Neural cell (in vitro differentiated cells): ENCODE data around the gene KCNJ10.

Source experiments
- EZH2 ChIP-seq: fragments of 200-600, 300-800 bp; shearing (Covaris generic), sonication (generic); IDR thresholded peaks from 2 replicates; pipeline ENCODE4 v1.6.1; 2014; ENCODE audit warnings: antibody characterized with exemption, low read length, borderline replicate concordance, mild to moderate bottlenecking; ENCODE audit not compliant: insufficient read depth, poor library complexity, severe bottlenecking
- TAF1 ChIP-seq: IDR thresholded peaks from 2 replicates; pipeline ENCODE4 v1.6.1; 2012; ENCODE audit warnings: low read depth
- TF ChIP-seq, protein P1 (sequence below): fragments of 450-650 bp; IDR thresholded peaks from 2 replicates; pipeline ENCODE4 v1.5.1; 2014; ENCODE audit warnings: antibody characterized with exemption, mild to moderate bottlenecking, moderate library complexity; ENCODE audit not compliant: poor library complexity, severe bottlenecking
- TF ChIP-seq, protein P2 (sequence below): IDR thresholded peaks from 2 replicates; pipeline ENCODE4 v1.6.1; 2012; ENCODE audit warnings: borderline replicate concordance

DNA sequence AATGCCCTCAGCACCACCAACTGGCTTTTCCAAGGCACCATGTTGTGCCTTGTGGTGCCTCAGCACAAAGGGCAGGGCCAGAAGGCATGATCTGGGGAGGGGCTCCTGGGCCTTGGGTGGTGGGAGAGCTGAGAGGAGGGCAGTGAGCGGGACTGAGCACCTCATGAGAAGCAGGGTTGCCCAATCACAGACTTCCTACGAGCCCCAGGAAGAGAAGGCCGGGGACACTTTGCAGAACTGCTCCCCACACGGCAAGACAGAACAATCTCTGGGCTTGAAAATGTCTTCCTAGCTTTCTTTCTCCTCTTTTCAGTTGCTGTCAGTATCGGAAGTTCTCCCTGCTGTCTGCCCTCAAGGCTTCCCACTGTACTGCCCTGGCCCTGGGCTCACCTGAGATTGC is 6.8 kb downstream of the KCNJ10 start:
- TF ChIP-seq, protein P1, sequence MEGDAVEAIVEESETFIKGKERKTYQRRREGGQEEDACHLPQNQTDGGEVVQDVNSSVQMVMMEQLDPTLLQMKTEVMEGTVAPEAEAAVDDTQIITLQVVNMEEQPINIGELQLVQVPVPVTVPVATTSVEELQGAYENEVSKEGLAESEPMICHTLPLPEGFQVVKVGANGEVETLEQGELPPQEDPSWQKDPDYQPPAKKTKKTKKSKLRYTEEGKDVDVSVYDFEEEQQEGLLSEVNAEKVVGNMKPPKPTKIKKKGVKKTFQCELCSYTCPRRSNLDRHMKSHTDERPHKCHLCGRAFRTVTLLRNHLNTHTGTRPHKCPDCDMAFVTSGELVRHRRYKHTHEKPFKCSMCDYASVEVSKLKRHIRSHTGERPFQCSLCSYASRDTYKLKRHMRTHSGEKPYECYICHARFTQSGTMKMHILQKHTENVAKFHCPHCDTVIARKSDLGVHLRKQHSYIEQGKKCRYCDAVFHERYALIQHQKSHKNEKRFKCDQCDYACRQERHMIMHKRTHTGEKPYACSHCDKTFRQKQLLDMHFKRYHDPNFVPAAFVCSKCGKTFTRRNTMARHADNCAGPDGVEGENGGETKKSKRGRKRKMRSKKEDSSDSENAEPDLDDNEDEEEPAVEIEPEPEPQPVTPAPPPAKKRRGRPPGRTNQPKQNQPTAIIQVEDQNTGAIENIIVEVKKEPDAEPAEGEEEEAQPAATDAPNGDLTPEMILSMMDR: no peak
- TF ChIP-seq TAF1 (no peak), EZH2 (no peak)
- TF ChIP-seq, protein P2, sequence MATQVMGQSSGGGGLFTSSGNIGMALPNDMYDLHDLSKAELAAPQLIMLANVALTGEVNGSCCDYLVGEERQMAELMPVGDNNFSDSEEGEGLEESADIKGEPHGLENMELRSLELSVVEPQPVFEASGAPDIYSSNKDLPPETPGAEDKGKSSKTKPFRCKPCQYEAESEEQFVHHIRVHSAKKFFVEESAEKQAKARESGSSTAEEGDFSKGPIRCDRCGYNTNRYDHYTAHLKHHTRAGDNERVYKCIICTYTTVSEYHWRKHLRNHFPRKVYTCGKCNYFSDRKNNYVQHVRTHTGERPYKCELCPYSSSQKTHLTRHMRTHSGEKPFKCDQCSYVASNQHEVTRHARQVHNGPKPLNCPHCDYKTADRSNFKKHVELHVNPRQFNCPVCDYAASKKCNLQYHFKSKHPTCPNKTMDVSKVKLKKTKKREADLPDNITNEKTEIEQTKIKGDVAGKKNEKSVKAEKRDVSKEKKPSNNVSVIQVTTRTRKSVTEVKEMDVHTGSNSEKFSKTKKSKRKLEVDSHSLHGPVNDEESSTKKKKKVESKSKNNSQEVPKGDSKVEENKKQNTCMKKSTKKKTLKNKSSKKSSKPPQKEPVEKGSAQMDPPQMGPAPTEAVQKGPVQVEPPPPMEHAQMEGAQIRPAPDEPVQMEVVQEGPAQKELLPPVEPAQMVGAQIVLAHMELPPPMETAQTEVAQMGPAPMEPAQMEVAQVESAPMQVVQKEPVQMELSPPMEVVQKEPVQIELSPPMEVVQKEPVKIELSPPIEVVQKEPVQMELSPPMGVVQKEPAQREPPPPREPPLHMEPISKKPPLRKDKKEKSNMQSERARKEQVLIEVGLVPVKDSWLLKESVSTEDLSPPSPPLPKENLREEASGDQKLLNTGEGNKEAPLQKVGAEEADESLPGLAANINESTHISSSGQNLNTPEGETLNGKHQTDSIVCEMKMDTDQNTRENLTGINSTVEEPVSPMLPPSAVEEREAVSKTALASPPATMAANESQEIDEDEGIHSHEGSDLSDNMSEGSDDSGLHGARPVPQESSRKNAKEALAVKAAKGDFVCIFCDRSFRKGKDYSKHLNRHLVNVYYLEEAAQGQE: no peak
